Body of pancreas (tissue), 4 donors: Measurements from ENCODE around the gene NR1H3.

Experiments used
- POLR2A ChIP-seq, 3 donors: fragments of 450-650 bp; IDR thresholded peaks; one replicate each; pipeline ENCODE4 v1.6.1; 2016; ENCODE audit warnings: antibody characterized with exemption in 3 of 3, mild to moderate bottlenecking in 2 of 3
- TF ChIP-seq, protein P1 (sequence below), 7 experiments: fragments of 450-650 bp in 4 of 7; fragments of 200-600 bp in 3 of 7; sonication (generic) in 3 of 7; IDR thresholded peaks; one replicate each; pipeline ENCODE4 v1.5.1; 2016 to 2019; ENCODE audit warnings: antibody characterized with exemption in 7 of 7

DNA sequence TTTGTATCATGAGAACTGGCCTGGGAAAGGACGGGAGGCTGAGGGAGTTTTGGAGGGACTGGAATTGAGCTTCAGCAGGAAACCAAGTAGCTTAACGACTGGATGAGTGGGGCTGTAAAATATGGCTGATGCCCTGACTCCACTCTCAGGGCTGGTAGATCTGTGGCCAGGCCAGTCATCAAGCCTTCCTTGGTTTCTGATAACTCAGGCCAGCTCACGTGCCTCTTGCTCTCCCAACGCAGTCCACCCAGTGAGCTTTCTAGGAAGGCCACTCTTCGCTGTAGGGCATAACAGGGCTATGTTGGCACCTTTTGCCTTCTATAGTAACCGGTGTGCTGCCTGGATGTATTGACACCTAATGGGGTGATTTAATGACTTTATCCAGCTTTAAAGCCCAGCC, 6.3 kb downstream of the NR1H3 start:
- TF ChIP-seq, protein P1, sequence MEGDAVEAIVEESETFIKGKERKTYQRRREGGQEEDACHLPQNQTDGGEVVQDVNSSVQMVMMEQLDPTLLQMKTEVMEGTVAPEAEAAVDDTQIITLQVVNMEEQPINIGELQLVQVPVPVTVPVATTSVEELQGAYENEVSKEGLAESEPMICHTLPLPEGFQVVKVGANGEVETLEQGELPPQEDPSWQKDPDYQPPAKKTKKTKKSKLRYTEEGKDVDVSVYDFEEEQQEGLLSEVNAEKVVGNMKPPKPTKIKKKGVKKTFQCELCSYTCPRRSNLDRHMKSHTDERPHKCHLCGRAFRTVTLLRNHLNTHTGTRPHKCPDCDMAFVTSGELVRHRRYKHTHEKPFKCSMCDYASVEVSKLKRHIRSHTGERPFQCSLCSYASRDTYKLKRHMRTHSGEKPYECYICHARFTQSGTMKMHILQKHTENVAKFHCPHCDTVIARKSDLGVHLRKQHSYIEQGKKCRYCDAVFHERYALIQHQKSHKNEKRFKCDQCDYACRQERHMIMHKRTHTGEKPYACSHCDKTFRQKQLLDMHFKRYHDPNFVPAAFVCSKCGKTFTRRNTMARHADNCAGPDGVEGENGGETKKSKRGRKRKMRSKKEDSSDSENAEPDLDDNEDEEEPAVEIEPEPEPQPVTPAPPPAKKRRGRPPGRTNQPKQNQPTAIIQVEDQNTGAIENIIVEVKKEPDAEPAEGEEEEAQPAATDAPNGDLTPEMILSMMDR (IDR thresholded peaks at IDR 0.05), result no peak
- TF ChIP-seq POLR2A (IDR thresholded peaks at IDR 0.05), result no peak
